Astrocyte (in vitro differentiated cells and primary cell): ENCODE measurements around the gene SCUBE3. TPM values are rescaled to one million over a fixed set of nuclear protein-coding genes. Genes with fewer than 3 reads are reported as not detected.

ENCODE experiments used
- DNase-seq: peaks from one replicate; pipeline ENCODE4 v3.0.0-alpha.2; 2010; ENCODE audit warnings: low read depth
- FAIRE-seq: peaks from 2 replicates; lab custom pipeline; 2011; peaks lifted over from hg19 to GRCh38; lab: Jason Lieb, UNC
- H2AFZ ChIP-seq: 2 replicates; pipeline ENCODE4 v1.6.0; 2012; ENCODE audit warnings: low read depth, low read length, inconsistent platforms
- H3K27ac ChIP-seq: 2 replicates; pipeline ENCODE4 v1.5.1; 2011; ENCODE audit warnings: low read depth, low read length, inconsistent platforms
- H3K27me3 ChIP-seq: 2 replicates; pipeline ENCODE4 v1.6.0; 2011; ENCODE audit warnings: low read length, inconsistent platforms; ENCODE audit not compliant: insufficient read depth
- H3K36me3 ChIP-seq: 2 replicates; pipeline ENCODE4 v1.5.1; 2011; ENCODE audit warnings: low read length, inconsistent platforms; ENCODE audit not compliant: insufficient read depth
- H3K4me1 ChIP-seq: 2 replicates; pipeline ENCODE4 v1.5.1; 2011; ENCODE audit warnings: low read length, inconsistent platforms; ENCODE audit not compliant: insufficient read depth
- H3K4me2 ChIP-seq: 2 replicates; pipeline ENCODE4 v1.6.0; 2012; ENCODE audit warnings: low read length, inconsistent platforms
- H3K4me3 ChIP-seq: 2 replicates; pipeline ENCODE4 v1.5.1; 2011; ENCODE audit warnings: low read depth, mild to moderate bottlenecking, low read length, inconsistent platforms; ENCODE audit not compliant: insufficient read depth
- H3K79me2 ChIP-seq: 2 replicates; pipeline ENCODE4 v1.6.0; 2012; ENCODE audit warnings: mild to moderate bottlenecking, low read length, inconsistent platforms; ENCODE audit not compliant: insufficient read depth
- H3K9ac ChIP-seq: 2 replicates; pipeline ENCODE4 v1.6.0; 2012; ENCODE audit warnings: mild to moderate bottlenecking, low read length, inconsistent platforms
- H3K9me3 ChIP-seq: 2 replicates; pipeline ENCODE4 v1.5.1; 2012; ENCODE audit warnings: low read depth, mild to moderate bottlenecking, low read length, inconsistent platforms; ENCODE audit not compliant: insufficient read depth
- H4K20me1 ChIP-seq: 2 replicates; pipeline ENCODE4 v1.6.0; 2012; ENCODE audit warnings: low read length, inconsistent platforms; ENCODE audit not compliant: insufficient read depth
- H3K27ac Mint-ChIP-seq: one replicate; pipeline ENCODE4 v1.8.0; 2021; ENCODE audit warnings: mild to moderate bottlenecking, mixed read lengths; ENCODE audit not compliant: unreplicated experiment
- H3K27me3 Mint-ChIP-seq: one replicate; pipeline ENCODE4 v1.8.0; 2021; ENCODE audit warnings: low read depth, mixed read lengths; ENCODE audit not compliant: unreplicated experiment
- H3K36me3 Mint-ChIP-seq: one replicate; pipeline ENCODE4 v1.8.0; 2021; ENCODE audit warnings: low read depth, mixed read lengths; ENCODE audit not compliant: unreplicated experiment
- H3K4me1 Mint-ChIP-seq: one replicate; pipeline ENCODE4 v1.8.0; 2021; ENCODE audit warnings: low read depth, mixed read lengths; ENCODE audit not compliant: unreplicated experiment
- H3K4me3 Mint-ChIP-seq: one replicate; pipeline ENCODE4 v1.8.0; 2021; ENCODE audit warnings: mild to moderate bottlenecking, moderate library complexity, mixed read lengths; ENCODE audit not compliant: unreplicated experiment
- H3K9me3 Mint-ChIP-seq: one replicate; pipeline ENCODE4 v1.8.0; 2021; ENCODE audit warnings: mild to moderate bottlenecking, mixed read lengths; ENCODE audit not compliant: unreplicated experiment
- CTCF ChIP-seq: IDR thresholded peaks from 2 replicates; pipeline ENCODE4 v1.5.1; 2011; ENCODE audit warnings: low read depth, mild to moderate bottlenecking, inconsistent platforms, low read length, moderate library complexity; ENCODE audit not compliant: insufficient read depth
- EZH2 ChIP-seq: IDR thresholded peaks from 2 replicates; pipeline ENCODE4 v1.6.1; 2012; ENCODE audit warnings: mild to moderate bottlenecking, low read length, inconsistent platforms; ENCODE audit not compliant: insufficient read depth
- total RNA-seq: library from RNA; stranded (reverse); gene quantifications from 2 replicates; pipeline ENCODE4 v1.2.1, GENCODE V29; 2021

Gene SCUBE3
- total RNA-seq, 1 donor from 2014 or later: 10.1 TPM

- no peak overlapping the region for H2AFZ ChIP-seq
- Mint-ChIP-seq H3K27me3 (no peaks in the 10 kb centered on the region), H3K4me1 (peaks cover 4% of the 10 kb centered on the region), H3K27ac (no peak overlapping the region), H3K4me3 (no peak overlapping the region), H3K36me3 (peaks cover 18% of the 10 kb centered on the region), H3K9me3 (peaks cover 7% of the 10 kb centered on the region)
- no peak for DNase-seq
- no peak overlapping the region for H3K9ac ChIP-seq
- H3K4me2 ChIP-seq: no peak overlapping the region
- no peaks in the 10 kb centered on the region for H3K9me3 ChIP-seq
- H3K27me3 ChIP-seq: no peaks in the 10 kb centered on the region
- H3K4me1 ChIP-seq: no peaks in the 10 kb centered on the region
- no peaks in the 10 kb centered on the region for H3K79me2 ChIP-seq
- H3K27ac ChIP-seq: no peak overlapping the region
- no peak for TF ChIP-seq CTCF
- no peak for TF ChIP-seq EZH2
- no peak for FAIRE-seq
- peaks cover 24% of the 10 kb centered on the region for H4K20me1 ChIP-seq
- no peaks in the 10 kb centered on the region for H3K36me3 ChIP-seq
- H3K4me3 ChIP-seq: no peak overlapping the region
These were observed 15.5 kb downstream of the SCUBE3 start for GRCh38 chr6:35229304-35229703.

GRCh38 chr6:35230498-35230897, 16.7 kb downstream of the SCUBE3 start:
- Histone ChIP-seq H4K20me1 (peaks cover 13% of the 10 kb centered on the region), H3K4me2 (no peak overlapping the region), H3K27me3 (no peaks in the 10 kb centered on the region), H3K9me3 (no peaks in the 10 kb centered on the region), H3K9ac (no peak overlapping the region), H2AFZ (no peak overlapping the region), H3K4me3 (no peak overlapping the region), H3K27ac (no peak overlapping the region), H3K36me3 (no peaks in the 10 kb centered on the region), H3K4me1 (no peaks in the 10 kb centered on the region), H3K79me2 (no peaks in the 10 kb centered on the region)
- peaks cover 7% of the 10 kb centered on the region for H3K4me1 Mint-ChIP-seq
- peaks cover 12% of the 10 kb centered on the region for H3K9me3 Mint-ChIP-seq
- H3K27ac Mint-ChIP-seq: no peak overlapping the region
- H3K36me3 Mint-ChIP-seq: peaks cover 23% of the 10 kb centered on the region
- DNase-seq: no peak
- H3K27me3 Mint-ChIP-seq: no peaks in the 10 kb centered on the region
- no peak overlapping the region for H3K4me3 Mint-ChIP-seq
- no peak for FAIRE-seq
- TF ChIP-seq CTCF: no peak
- no peak for TF ChIP-seq EZH2

- Mint-ChIP-seq H3K4me3 (no peak overlapping the region), H3K27me3 (no peaks in the 10 kb centered on the region), H3K9me3 (peaks cover 14% of the 10 kb centered on the region), H3K27ac (no peak overlapping the region), H3K36me3 (peaks cover 26% of the 10 kb centered on the region), H3K4me1 (peaks cover 7% of the 10 kb centered on the region)
- Histone ChIP-seq H3K27me3 (no peaks in the 10 kb centered on the region), H3K9ac (no peak overlapping the region), H3K36me3 (no peaks in the 10 kb centered on the region), H3K9me3 (no peaks in the 10 kb centered on the region), H4K20me1 (peaks cover 10% of the 10 kb centered on the region), H3K79me2 (no peaks in the 10 kb centered on the region), H3K4me3 (no peak overlapping the region), H3K27ac (no peak overlapping the region), H2AFZ (no peak overlapping the region), H3K4me2 (no peak overlapping the region), H3K4me1 (no peaks in the 10 kb centered on the region)
- TF ChIP-seq EZH2: no peak
- TF ChIP-seq CTCF: no peak
- FAIRE-seq: no peak
- DNase-seq: no peak
These were observed 17.2 kb downstream of the SCUBE3 start for GRCh38 chr6:35230950-35231349.
